DND-41 (cell line): ENCODE measurements around the gene POT1.

Experiments used
- ATAC-seq: fragments of 200-7000 bp; cut with Tn5 transposase; 3 replicates; pipeline ENCODE4 v1.9.1; 2021; ENCODE audit warnings: low read depth; ENCODE audit not compliant: insufficient read depth
- DNase-seq: peaks from one replicate; pipeline ENCODE4 v3.0.0-alpha.2; 2020
- H2AFZ ChIP-seq: 2 replicates; pipeline ENCODE4 v1.6.0; 2012; ENCODE audit warnings: low read depth, low read length
- H3K27ac ChIP-seq: 2 replicates; pipeline ENCODE4 v1.5.1; 2012; ENCODE audit warnings: low read length, inconsistent platforms
- H3K27me3 ChIP-seq: fragments of 200-600 bp; sonication (generic); 2 replicates; pipeline ENCODE4 v1.6.0; 2012; ENCODE audit warnings: low read length, mild to moderate bottlenecking, inconsistent platforms; ENCODE audit not compliant: insufficient read depth, poor library complexity
- H3K36me3 ChIP-seq: 2 replicates; pipeline ENCODE4 v1.5.1; 2012; ENCODE audit warnings: low read length, inconsistent platforms; ENCODE audit not compliant: insufficient read depth
- H3K4me1 ChIP-seq: 2 replicates; pipeline ENCODE4 v1.5.1; 2012; ENCODE audit warnings: mild to moderate bottlenecking, low read length; ENCODE audit not compliant: insufficient read depth
- H3K4me2 ChIP-seq: 2 replicates; pipeline ENCODE4 v1.6.0; 2012; ENCODE audit warnings: mild to moderate bottlenecking, moderate library complexity, low read length, inconsistent platforms; ENCODE audit not compliant: insufficient read depth
- H3K4me3 ChIP-seq, 2 experiments: fragments of 200-600 bp in 1 of 2; shearing (Covaris generic) in 1 of 2; 2 replicates each; pipeline ENCODE4 v1.5.1; 2012 to 2016; ENCODE audit warnings: inconsistent platforms in 2 of 2, low read length in 2 of 2, mild to moderate bottlenecking in 2 of 2, low read depth in 1 of 2, moderate library complexity in 1 of 2
- H3K79me2 ChIP-seq: 2 replicates; pipeline ENCODE4 v1.6.0; 2012; ENCODE audit warnings: low read length, inconsistent platforms; ENCODE audit not compliant: insufficient read depth
- H3K9ac ChIP-seq: 2 replicates; pipeline ENCODE4 v1.6.0; 2012; ENCODE audit warnings: low read depth, mild to moderate bottlenecking, inconsistent platforms, low read length, moderate library complexity
- H3K9me3 ChIP-seq: 2 replicates; pipeline ENCODE4 v1.5.1; 2012; ENCODE audit warnings: low read length, moderate library complexity, mild to moderate bottlenecking, inconsistent platforms; ENCODE audit not compliant: insufficient read depth, severe bottlenecking
- H4K20me1 ChIP-seq: 2 replicates; pipeline ENCODE4 v1.6.0; 2012; ENCODE audit warnings: low read length; ENCODE audit not compliant: insufficient read depth
- EZH2 ChIP-seq: IDR thresholded peaks from 3 replicates; pipeline ENCODE4 v1.6.1; 2012; ENCODE audit warnings: borderline replicate concordance, low read depth, mild to moderate bottlenecking, moderate library complexity, low read length, inconsistent platforms; ENCODE audit not compliant: severe bottlenecking
- TF ChIP-seq, protein P1 (sequence below): IDR thresholded peaks from 2 replicates; pipeline ENCODE4 v1.5.1; 2012; ENCODE audit warnings: borderline replicate concordance, low read length, moderate library complexity, mild to moderate bottlenecking; ENCODE audit not compliant: poor library complexity, severe bottlenecking; ENCODE audit errors: extremely low read depth

POT1 gene

DNA sequence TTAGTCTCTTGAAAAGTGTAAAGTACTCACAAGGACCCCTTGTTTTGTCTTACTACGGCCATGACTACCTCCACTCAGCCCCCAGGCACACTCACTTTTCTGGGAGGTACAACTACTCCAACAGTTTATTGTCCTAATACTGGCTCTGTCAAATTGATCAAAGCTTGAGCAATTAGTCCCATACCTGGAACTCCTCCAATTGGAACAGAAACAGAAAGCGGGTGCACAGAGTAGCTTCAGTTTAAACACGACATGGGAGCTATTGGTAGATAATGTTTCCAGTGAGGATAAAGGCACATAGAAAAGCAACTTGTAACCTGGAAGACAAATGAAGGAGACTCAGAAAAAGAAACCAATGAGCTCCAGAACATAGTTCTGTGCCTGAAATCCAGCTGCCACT is 156.3 kb downstream of the POT1 start:
- Histone ChIP-seq H2AFZ (no peak overlapping the region), H3K79me2 (no peaks in the 10 kb centered on the region), H3K9me3 (no peaks in the 10 kb centered on the region), H4K20me1 (no peaks in the 10 kb centered on the region), H3K9ac (no peak overlapping the region), H3K27ac (no peak overlapping the region), H3K36me3 (no peaks in the 10 kb centered on the region), H3K4me3 (no peak overlapping the region), H3K4me1 (no peaks in the 10 kb centered on the region), H3K27me3 (no peaks in the 10 kb centered on the region), H3K4me2 (no peak overlapping the region)
- no peak for ATAC-seq
- no peak for TF ChIP-seq EZH2
- TF ChIP-seq, protein P1, sequence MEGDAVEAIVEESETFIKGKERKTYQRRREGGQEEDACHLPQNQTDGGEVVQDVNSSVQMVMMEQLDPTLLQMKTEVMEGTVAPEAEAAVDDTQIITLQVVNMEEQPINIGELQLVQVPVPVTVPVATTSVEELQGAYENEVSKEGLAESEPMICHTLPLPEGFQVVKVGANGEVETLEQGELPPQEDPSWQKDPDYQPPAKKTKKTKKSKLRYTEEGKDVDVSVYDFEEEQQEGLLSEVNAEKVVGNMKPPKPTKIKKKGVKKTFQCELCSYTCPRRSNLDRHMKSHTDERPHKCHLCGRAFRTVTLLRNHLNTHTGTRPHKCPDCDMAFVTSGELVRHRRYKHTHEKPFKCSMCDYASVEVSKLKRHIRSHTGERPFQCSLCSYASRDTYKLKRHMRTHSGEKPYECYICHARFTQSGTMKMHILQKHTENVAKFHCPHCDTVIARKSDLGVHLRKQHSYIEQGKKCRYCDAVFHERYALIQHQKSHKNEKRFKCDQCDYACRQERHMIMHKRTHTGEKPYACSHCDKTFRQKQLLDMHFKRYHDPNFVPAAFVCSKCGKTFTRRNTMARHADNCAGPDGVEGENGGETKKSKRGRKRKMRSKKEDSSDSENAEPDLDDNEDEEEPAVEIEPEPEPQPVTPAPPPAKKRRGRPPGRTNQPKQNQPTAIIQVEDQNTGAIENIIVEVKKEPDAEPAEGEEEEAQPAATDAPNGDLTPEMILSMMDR = no peak
- no peak for DNase-seq
